ENCODE data around the gene SLC17A4.
"Not testable (repeated sequence)": the region's sequence is repeated elsewhere in the genome, so short reads cannot be mapped to it uniquely, and the experiment has no call there.

SLC17A4 gene

DNA sequence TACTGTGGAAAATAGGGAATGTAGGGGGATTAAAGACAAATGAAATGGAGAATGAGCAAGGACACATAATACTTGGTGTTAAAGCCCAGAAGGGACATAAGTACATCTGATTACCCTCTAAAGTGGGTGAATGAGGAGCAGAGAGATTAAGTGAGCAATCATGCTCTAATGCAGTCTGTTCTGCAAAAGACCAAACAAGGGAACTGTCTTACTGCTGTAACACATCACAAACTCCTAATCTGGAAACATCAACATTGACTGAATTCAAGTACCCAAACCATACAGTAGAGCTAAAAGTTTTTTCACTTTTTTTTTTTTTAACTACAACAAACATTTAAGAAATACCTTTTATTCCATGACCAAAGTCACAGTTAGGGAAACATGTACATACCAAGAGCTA lies 19.3 kb upstream of the SLC17A4 start:
- Mint-ChIP-seq H3K36me3 (ENCODE audit: insufficient read depth) (no peaks in the 10 kb centered on the region), H3K27me3 (peaks cover 67 to 78% of the 10 kb centered on the region in 2 donors), H3K4me1 (ENCODE audit: low read depth in 2 of 2) (no peaks in the 10 kb centered on the region), H3K27ac (no peak overlapping the region), H3K9me3 (no peaks in the 10 kb centered on the region), H3K4me3 (no peak overlapping the region)
- DNase-seq: no peak
- ATAC-seq (replicated peaks): no peak

DNA sequence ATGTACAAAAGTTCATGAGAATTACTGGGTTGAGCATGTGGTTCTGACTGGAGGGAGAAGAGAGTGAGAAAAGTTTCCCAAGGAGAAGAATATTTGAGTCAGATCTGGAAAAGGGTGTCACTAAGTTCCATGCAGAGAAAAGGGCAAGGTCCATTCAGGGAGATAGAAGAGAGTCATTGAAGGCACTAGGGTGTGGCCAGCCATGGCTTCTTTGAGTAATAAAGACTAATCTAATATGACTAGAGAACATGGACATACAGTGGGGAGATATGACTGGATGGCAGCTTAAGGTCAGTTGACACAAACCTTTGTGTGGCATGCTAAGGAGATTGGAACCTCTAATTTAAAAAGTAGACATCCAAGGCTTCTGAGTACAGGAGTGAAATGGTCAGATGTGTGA lies 10.7 kb upstream of the SLC17A4 start:
- Mint-ChIP-seq H3K27ac (no peak overlapping the region), H3K9me3 (no peaks in the 10 kb centered on the region), H3K27me3 (peaks cover 5 to 6% of the 10 kb centered on the region in 2 donors), H3K36me3 (ENCODE audit: insufficient read depth) (no peaks in the 10 kb centered on the region), H3K4me1 (ENCODE audit: low read depth in 2 of 2) (no peaks in the 10 kb centered on the region), H3K4me3 (no peak overlapping the region)
- no peak for ATAC-seq (replicated peaks)
- no peak for DNase-seq

DNA sequence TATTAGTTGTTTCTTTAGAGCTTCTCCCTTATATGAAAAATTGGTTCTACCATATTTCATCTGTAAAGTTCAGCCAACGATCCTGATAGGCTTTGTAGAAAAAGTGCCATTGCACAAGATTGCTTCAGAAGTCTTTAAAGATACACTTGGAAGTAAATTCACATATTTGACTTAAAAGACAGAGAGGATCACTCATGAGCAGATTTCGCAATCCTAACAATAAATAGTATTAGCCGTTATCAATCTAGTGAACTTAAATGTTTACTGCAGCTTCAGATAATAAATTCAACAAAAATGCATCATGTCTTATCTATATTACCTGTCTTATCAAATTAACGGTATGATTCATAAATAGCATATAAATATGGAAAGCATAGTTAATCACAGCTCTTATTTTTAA lies 8.7 kb upstream of the SLC17A4 start:
- DNase-seq: no peak
- no peaks in the 10 kb centered on the region for H3K36me3 Mint-ChIP-seq (ENCODE audit: insufficient read depth)
- ATAC-seq (replicated peaks): no peak
- no peak overlapping the region for H3K27ac Mint-ChIP-seq
- H3K27me3 Mint-ChIP-seq: no peaks in the 10 kb centered on the region
- H3K9me3 Mint-ChIP-seq: no peaks in the 10 kb centered on the region
- no peak overlapping the region for H3K4me3 Mint-ChIP-seq
- H3K4me1 Mint-ChIP-seq (ENCODE audit: low read depth in 2 of 2): no peaks in the 10 kb centered on the region

DNA sequence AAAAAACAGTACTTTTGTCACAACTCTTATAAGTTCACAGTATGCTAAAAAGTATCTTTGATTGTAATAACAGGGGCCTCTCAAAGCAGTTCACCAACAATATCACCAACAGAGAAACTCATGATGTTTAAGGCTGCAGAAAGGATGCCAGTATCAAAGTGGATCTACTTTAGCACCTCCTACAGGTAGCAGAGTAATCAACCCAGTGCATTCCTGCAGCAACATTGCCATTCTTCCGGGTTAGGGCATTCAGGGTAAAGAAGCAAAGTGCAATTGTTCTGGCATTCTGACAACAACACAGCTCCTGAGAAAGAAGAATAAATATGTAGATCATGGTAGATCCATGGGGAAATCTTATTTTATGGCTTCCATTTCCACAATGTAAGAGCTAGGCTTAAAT lies 7.6 kb upstream of the SLC17A4 start:
- Mint-ChIP-seq H3K9me3 (no peaks in the 10 kb centered on the region), H3K4me1 (ENCODE audit: low read depth in 2 of 2) (no peaks in the 10 kb centered on the region), H3K27me3 (no peaks in the 10 kb centered on the region)

DNA sequence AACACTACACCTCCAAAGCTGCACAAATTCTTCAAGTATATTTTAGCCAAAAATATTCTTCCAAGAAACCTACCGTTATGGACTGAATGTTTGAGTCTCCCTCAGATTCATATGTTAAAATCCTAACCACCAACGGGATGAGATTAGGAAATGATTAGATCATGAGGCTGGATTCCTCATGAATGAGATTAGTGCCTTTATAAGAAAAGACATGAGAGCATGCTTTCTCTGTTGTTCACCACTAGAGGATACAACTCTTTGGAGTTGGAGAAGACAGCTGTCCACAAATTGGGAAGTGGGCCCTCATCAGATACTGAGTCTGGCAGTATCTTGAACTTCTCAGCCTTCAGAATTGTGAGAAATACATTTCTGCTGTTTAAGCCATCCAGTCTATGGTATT lies 7.1 kb upstream of the SLC17A4 start:
- Mint-ChIP-seq H3K4me3 (no peak overlapping the region), H3K27me3 (no peaks in the 10 kb centered on the region), H3K36me3 (ENCODE audit: insufficient read depth) (no peaks in the 10 kb centered on the region), H3K27ac (no peak overlapping the region), H3K9me3 (no peaks in the 10 kb centered on the region), H3K4me1 (ENCODE audit: low read depth in 2 of 2) (no peaks in the 10 kb centered on the region)
- no peak for DNase-seq
- ATAC-seq (replicated peaks): no peak

More for the DNA sequence above, 7.6 kb upstream of the SLC17A4 start:
- Mint-ChIP-seq H3K36me3 (ENCODE audit: insufficient read depth) (no peaks in the 10 kb centered on the region), H3K4me3 (no peak overlapping the region), H3K27ac (no peak overlapping the region)
- DNase-seq: no peak
- no peak for ATAC-seq (replicated peaks)

DNA sequence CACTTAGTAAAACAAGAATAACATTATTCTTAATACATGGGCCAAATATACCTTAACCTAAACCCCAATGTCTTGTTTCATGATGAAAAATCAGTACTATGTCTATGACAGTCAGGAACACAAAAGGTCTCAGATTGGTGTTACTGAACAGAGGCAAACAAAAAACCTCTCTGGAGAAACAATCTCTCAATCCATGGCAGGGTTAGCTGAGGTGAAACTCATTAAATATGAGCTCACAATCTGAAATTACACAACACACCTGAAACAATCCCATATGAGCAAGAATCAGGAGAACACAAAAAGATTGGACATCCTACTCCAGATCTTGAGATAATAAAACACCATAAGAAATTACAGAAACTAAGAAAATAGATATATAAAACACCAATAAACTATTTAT lies 6.5 kb upstream of the SLC17A4 start:
- DNase-seq: no peak
- ATAC-seq (replicated peaks): no peak
- Mint-ChIP-seq H3K27me3 (no peaks in the 10 kb centered on the region), H3K4me1 (ENCODE audit: low read depth in 2 of 2) (no peaks in the 10 kb centered on the region), H3K27ac (no peak overlapping the region), H3K4me3 (no peak overlapping the region), H3K9me3 (no peaks in the 10 kb centered on the region), H3K36me3 (ENCODE audit: insufficient read depth) (no peaks in the 10 kb centered on the region)

DNA sequence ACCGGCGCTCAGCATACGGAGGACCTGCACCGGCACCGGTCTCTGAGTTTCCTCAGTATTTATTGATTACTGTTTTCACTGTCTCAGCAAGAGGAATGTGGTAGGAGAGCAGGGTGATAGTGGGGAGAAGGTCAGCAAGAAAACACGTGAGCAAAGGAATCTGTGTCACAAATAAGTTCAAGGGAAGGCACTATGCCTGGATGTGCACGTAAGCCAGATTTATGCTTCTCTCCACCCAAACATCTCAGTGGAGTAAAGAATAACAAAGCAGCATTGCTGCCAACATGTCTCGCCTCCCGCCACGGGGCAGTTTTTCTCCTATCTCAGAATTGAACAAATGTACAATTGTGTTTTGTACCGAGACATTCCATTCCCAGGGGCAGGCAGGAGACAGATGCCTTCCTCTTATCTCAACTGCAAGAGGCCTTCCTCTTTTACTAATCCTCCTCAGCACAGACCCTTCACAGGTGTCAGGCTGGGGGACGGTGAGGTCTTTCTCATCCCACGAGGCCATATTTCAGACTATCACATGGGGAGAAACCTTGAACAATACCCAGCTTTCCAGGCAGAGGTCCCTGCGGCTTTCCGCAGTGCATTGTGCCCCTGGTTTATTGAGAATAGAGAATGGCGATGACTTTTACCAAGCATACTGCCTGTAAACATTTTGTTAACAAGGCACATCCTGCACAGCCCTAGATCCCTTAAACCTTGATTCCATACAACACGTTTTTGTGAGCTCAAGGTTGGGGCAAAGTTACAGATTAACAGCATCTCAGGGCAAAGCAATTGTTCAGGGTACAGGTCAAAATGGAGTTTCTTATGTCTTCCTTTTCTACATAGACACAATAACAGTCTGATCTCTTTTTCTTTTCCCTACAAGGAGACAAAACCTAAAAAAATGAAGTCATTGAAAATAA lies 5.7 kb upstream of the SLC17A4 start:
- H3K27me3 Mint-ChIP-seq; H3K36me3 Mint-ChIP-seq (ENCODE audit: insufficient read depth); H3K27ac Mint-ChIP-seq; ATAC-seq (replicated peaks); DNase-seq; H3K4me3 Mint-ChIP-seq; H3K9me3 Mint-ChIP-seq; H3K4me1 Mint-ChIP-seq (ENCODE audit: low read depth in 2 of 2): not testable (repeated sequence)

DNA sequence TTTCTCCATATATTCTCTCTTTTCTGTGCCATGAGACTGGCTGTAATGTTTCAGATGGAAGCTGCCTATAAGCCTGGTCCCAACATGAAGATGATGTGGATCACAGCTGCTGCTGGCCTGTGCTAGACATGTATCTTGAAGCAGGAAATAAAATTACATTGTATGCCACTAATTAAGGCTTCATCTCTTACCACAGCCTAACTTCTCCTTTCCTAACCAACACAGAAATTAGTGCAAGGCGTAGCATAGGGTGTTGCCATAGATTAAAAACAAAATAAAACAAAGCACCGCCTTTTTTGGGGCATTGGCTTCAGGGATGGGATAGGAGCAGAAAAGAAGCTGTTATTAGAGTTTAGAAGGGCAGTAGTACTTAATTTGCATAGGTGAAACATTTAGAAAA lies 4.7 kb upstream of the SLC17A4 start:
- Mint-ChIP-seq H3K9me3 (no peaks in the 10 kb centered on the region), H3K36me3 (ENCODE audit: insufficient read depth) (no peaks in the 10 kb centered on the region), H3K4me3 (no peak overlapping the region), H3K27me3 (no peaks in the 10 kb centered on the region), H3K27ac (no peak overlapping the region), H3K4me1 (ENCODE audit: low read depth in 2 of 2) (no peaks in the 10 kb centered on the region)
- DNase-seq (no peak), ATAC-seq (replicated peaks) (no peak)

DNA sequence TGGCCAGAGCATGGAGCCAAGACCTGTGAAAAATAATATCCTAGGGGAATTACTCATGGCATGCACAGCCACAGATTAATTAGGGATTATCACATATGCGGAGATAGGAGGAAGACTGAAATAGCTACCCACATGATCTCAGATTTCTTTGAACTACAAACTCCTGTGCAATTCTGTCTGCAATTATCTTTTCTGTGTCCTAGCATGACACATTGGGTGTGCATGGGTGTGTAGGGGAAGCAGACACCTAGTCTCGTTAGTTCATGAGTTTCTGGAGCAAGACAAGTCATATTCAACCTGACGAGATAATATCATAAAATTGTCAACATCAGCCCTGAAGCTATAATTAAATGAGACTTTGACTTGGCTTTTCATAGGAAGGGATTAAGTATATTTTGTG lies 3.6 kb upstream of the SLC17A4 start:
- H3K36me3 Mint-ChIP-seq (ENCODE audit: insufficient read depth): no peaks in the 10 kb centered on the region
- ATAC-seq (replicated peaks): no peak
- H3K4me1 Mint-ChIP-seq (ENCODE audit: low read depth in 2 of 2): no peaks in the 10 kb centered on the region
- H3K9me3 Mint-ChIP-seq: no peaks in the 10 kb centered on the region
- no peak overlapping the region for H3K4me3 Mint-ChIP-seq
- DNase-seq: no peak
- H3K27ac Mint-ChIP-seq: no peak overlapping the region
- H3K27me3 Mint-ChIP-seq: peaks cover 0 to 3% of the 10 kb centered on the region in 2 donors

DNA sequence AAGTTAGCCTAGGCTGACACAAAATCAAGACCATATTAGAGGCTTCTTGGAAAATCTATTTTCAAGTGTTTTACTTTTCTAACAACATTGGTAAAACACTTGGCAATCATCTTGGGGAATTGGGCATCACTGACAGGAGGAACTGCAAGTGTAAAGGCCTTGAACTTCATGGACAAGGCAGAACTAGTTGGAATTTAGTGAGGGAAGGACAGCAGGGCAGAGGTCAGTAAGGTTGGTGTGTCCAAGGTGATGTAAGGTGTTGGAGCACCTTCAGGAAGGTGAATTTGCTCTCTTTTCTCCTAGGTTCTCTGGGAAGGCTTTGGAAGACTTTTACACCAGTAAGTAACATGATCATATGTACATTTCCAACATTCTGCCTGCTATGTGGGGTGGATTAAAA lies 1.5 kb upstream of the SLC17A4 start:
- Mint-ChIP-seq H3K4me3 (no peak overlapping the region), H3K9me3 (no peaks in the 10 kb centered on the region), H3K27ac (no peak overlapping the region), H3K36me3 (ENCODE audit: insufficient read depth) (no peaks in the 10 kb centered on the region), H3K4me1 (ENCODE audit: low read depth in 2 of 2) (no peaks in the 10 kb centered on the region), H3K27me3 (peaks cover 5 to 10% of the 10 kb centered on the region in 2 donors)
- DNase-seq: no peak
- no peak for ATAC-seq (replicated peaks)

DNA sequence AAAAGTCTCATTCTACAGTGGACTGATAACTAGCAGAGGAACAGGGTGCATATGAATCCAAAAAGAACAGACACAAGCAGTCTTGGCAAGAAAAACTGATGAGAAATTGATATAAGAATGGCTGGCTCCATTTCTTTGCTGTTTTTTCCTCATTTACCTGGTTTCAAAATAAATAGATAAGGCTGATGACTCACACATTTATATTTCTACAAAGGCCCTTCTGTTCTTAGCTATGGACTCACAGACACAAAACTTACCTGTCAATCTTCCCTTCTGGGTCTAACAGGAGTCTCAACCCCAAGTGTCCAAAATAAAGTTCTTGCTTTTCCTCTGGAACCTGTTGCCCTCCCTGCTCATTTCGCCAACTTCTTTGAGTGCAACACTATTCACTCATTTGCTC lies 941 bp downstream of the SLC17A4 start:
- no peaks in the 10 kb centered on the region for H3K4me1 Mint-ChIP-seq (ENCODE audit: low read depth in 2 of 2)
- ATAC-seq (replicated peaks): no peak
- no peaks in the 10 kb centered on the region for H3K36me3 Mint-ChIP-seq (ENCODE audit: insufficient read depth)
- DNase-seq: no peak
- H3K4me3 Mint-ChIP-seq: no peak overlapping the region
- no peak overlapping the region for H3K27ac Mint-ChIP-seq
- peaks cover 15 to 20% of the 10 kb centered on the region in 2 donors for H3K27me3 Mint-ChIP-seq
- no peaks in the 10 kb centered on the region for H3K9me3 Mint-ChIP-seq

DNA sequence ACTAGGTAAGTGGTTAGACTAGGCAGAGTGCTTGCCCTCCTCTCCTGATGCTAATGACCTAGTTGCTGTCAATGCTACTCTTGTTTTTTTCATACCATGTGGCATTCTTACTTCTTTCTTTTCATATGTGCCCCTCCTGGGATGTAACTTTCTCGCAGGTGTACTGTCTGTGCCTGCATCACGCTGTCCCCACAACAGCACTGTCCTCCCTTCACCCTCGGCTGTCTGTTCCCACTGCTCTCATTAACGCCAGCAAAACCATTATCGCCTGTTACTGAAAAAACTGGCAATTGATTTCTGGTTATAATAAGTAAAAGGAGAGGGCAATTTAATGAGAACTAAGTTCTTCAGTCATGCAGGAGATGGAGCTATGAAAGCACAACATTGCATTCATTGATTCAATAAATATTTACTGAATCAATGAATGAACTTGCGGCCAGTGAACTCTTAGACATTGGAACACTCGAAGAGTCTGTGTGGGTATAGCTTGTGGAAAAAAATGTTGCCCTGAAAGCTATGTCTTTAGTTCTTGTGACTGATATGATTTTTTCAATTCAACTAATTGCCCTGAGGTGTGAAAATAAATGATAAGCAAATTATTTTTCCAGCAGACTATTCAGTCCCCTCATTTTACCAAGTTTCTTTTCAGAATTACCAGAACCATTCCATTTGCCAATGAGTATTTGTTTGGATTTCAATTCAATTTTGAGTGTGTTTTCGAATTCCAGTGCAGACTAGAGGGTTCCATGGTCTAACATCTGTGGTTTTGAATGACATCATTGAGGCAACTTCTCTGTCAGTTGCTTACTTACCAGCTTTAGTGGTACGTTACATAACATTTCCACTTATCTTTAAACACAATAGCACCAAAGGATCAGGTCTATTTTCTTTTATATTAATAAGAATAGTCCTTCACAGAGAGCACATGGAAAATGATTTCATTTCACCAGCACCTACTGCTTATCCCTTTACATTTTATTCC lies 2.1 kb downstream of the SLC17A4 start:
- no peaks in the 10 kb centered on the region for H3K36me3 Mint-ChIP-seq (ENCODE audit: insufficient read depth)
- H3K4me3 Mint-ChIP-seq: no peak overlapping the region
- no peaks in the 10 kb centered on the region for H3K9me3 Mint-ChIP-seq
- no peak overlapping the region for H3K27ac Mint-ChIP-seq
- H3K27me3 Mint-ChIP-seq: peaks cover 18 to 20% of the 10 kb centered on the region in 2 donors
- ATAC-seq (replicated peaks) (no peak), DNase-seq (no peak)
- H3K4me1 Mint-ChIP-seq (ENCODE audit: low read depth in 2 of 2): no peaks in the 10 kb centered on the region

DNA sequence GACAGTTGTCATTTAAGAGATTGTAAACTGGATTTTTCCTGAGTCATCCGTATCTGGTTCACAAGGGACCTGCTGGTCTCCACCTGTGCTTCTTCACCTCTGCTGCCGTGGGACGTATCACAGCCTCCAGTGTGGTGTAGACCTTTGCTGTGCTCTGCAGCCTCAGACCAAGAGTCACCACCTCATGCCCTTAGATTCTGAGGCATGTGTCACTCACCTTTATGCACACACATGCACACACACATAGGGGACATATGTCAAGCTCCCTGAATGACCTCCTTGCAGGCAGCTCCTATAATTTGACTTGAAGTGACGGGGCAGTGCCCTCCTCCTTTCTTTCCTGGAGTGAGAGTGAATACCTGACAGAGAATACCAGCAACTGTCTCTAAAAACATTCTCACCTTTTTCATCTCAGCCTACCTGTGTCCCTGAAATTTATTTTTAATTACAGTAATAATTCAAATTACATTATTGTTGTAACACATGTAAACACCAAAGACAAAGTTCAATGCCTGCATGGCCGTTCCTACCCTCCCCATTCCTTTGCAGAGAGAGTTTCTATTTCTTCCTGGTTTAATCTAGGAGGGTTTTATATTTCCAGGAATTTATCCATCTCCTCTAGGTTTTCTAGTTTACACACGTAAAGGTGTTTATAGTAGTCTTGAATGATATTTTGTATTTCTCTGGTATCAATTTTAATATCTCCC lies 3.5 kb downstream of the SLC17A4 start:
- no peaks in the 10 kb centered on the region for H3K4me1 Mint-ChIP-seq (ENCODE audit: low read depth in 2 of 2)
- no peak for ATAC-seq (replicated peaks)
- H3K4me3 Mint-ChIP-seq: no peak overlapping the region
- H3K27ac Mint-ChIP-seq: no peak overlapping the region
- no peaks in the 10 kb centered on the region for H3K36me3 Mint-ChIP-seq (ENCODE audit: insufficient read depth)
- no peaks in the 10 kb centered on the region for H3K9me3 Mint-ChIP-seq
- peaks cover 20 to 28% of the 10 kb centered on the region in 2 donors for H3K27me3 Mint-ChIP-seq
- no peak for DNase-seq

All from effector memory CD8-positive, alpha-beta T cell (primary cell).